Measurements from ENCODE around the gene CCT8L2. TPM values are rescaled to one million over a fixed set of nuclear protein-coding genes. Genes with fewer than 3 reads are reported as not detected.
"Not testable (repeated sequence)": the region's sequence is repeated elsewhere in the genome, so short reads cannot be mapped to it uniquely, and the experiment has no call there.

Gene CCT8L2
- total and polyA plus RNA-seq, 2 of the 4 experiments (the other 2 are of a cell fraction): not detected

DNA sequence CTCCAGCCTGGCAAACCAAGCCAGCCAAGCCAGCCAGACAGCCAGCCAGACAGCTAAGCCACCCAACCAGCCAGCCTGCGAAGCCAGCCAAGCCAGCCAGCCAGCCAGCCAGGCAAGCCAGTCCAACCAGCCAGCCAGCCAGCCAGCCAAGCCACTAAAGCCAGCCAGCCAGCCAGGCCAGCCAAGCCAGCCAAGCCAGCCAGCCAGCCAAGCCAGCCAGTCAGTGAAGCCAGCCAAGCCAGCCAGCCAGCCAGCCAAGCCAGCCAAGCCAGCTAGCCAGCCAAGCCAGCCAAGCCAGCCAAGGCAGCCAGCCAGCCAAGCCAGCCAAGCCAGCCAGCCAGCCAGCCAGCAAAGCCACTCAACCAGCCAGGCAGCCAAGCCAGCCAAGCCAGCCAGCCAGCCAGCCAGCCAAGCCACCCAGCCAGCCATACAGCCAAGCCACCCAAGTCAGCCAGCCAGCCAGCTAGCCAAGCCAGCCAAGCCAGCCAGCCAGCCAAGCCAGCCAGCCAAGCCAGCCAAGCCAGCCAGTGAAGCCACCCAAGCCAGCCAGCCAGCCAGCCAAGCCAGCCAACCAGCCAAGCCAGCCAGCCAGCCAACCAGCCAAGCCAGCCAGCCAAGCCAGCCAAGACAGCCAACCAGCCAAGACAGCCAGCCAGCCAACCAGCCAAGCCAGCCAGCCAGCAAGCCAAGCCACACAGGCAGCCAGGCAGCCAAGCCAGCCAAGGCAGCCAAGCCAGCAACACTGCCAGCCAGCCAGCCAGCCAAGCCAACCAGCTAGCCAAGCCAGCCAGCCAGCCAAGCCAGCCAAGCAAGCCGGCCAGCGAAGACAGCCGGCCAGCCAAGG, 29.7 kb downstream of the CCT8L2 start:
- no peak overlapping the region for H4K91ac ChIP-seq (ENCODE audit: insufficient read depth, low read depth, low read length)
- H3K36me3 ChIP-seq (ENCODE audit: control insufficient read depth, insufficient read depth, low read length): no peaks in the 10 kb centered on the region
- H2AK9ac ChIP-seq (replicated peaks; ENCODE audit: low read depth, low read length, poor library complexity): no peak overlapping the region
- H2BK120ac ChIP-seq (ENCODE audit: low read depth, low read length): no peak overlapping the region
- no peaks in the 10 kb centered on the region for H3K4me1 ChIP-seq (ENCODE audit: control insufficient read depth, insufficient read depth, low read length)
- intact Hi-C loops (cut with micrococcal nuclease): no loop called here
- H3K4ac ChIP-seq (ENCODE audit: low read depth, low read length): no peak overlapping the region
- no peak overlapping the region for H3K9ac ChIP-seq (ENCODE audit: low read depth, low read length)
- ATAC-seq (ENCODE audit: low read depth) (no peak), DNase-seq (no peak)
- no peak overlapping the region for H3K4me3 ChIP-seq (ENCODE audit: insufficient read depth, low read depth, low read length)
- H4K8ac ChIP-seq (ENCODE audit: low read depth in 2 of 2, low read length in 2 of 2): no peak overlapping the region
- TF ChIP-seq MXI1 (IDR thresholded peaks at IDR 0.05; ENCODE audit: borderline replicate concordance, low read depth, low read length): no peak
- ChIA-PET CTCF (no interaction called here), POLR2A (ENCODE audit: unreplicated experiment) (no interaction called here)
- in situ Hi-C loops (cut with MboI; ENCODE audit: low sequenced_read_pairs): no loop called here
- H3K79me1 ChIP-seq (ENCODE audit: low read depth in 1 of 2, low read length in 2 of 2): no peaks in the 10 kb centered on the region
- H3K18ac ChIP-seq (ENCODE audit: low read depth, low read length): no peak overlapping the region
- no peak overlapping the region for H2BK20ac ChIP-seq (ENCODE audit: low read depth, low read length)
- no peaks in the 10 kb centered on the region for H4K20me1 ChIP-seq (ENCODE audit: insufficient read depth, low read length)
- H2AK5ac ChIP-seq (ENCODE audit: low read depth, low read length): no peak overlapping the region
- H4K5ac ChIP-seq (ENCODE audit: low read depth, low read length): no peak overlapping the region
- BruUV-seq (replicated peaks): no TSS peak
- H3K27ac ChIP-seq (ENCODE audit: insufficient read depth, low read length): no peak overlapping the region
- peaks cover 10% of the 10 kb centered on the region for H3K9me3 ChIP-seq (ENCODE audit: control insufficient read depth, insufficient read depth, low read length)
- no peak overlapping the region for H2AFZ ChIP-seq (replicated peaks; ENCODE audit: low read length, poor library complexity)
- H3K23ac ChIP-seq (ENCODE audit: low read depth, low read length): no peak overlapping the region
- H3K9me1 ChIP-seq (ENCODE audit: insufficient read depth, low read length): no peaks in the 10 kb centered on the region
- H3K14ac ChIP-seq (replicated peaks; ENCODE audit: low read depth, low read length): no peak overlapping the region
- H3K56ac ChIP-seq (ENCODE audit: extremely low read depth, insufficient read depth, low read length): no peak overlapping the region
- no peak overlapping the region for H2BK15ac ChIP-seq (ENCODE audit: low read depth, low read length)
- H2BK5ac ChIP-seq (ENCODE audit: low read depth, low read length, poor library complexity, severe bottlenecking): no peak overlapping the region
- dilution Hi-C loops (cut with HindIII; ENCODE audit: low sequenced_read_pairs, unreplicated experiment): no loop called here
- WGBS, 2 experiments (ENCODE audit: extremely low coverage in 2 of 2, insufficient read length in 1 of 2): 93% methylated on average over 3 of the region's 4 CpGs; no CpG with 5 or more reads in 1 of the 2 experiments
- H3K27me3 ChIP-seq (ENCODE audit: control insufficient read depth, insufficient read depth, low read length): no peaks in the 10 kb centered on the region
- no peak overlapping the region for H3K4me2 ChIP-seq (ENCODE audit: low read depth, low read length)

DNA sequence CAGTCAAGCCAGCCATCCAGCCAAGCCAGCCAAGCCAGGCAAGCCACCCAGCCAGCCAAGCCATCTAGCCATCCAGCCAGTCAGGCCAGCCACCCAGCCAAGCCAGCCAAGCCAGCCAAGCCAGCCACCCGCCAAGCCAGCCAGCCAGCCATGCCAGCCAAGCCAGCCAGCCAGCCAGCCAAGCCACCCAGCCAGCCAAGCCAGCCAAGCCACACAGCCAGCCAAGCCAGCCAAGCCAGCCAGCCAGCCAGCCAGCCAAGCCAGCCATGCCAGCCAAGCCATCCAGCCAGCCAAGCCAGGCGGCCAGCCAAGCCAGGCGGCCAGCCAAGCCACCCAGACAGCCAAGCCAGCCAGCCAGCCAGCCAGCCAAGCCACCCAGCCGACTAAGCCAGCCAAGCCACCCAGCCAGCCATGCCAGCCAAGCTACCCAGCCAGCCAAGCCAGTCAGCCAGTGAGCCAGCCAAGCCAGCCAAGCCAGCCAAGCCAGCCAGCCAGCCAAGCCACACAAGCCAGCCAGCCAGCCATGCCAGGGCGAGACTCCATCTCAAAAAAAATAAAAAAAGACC, 31.4 kb downstream of the CCT8L2 start:
- peaks cover 13% of the 10 kb centered on the region for H3K9me3 ChIP-seq (ENCODE audit: control insufficient read depth, insufficient read depth, low read length)
- H2BK20ac ChIP-seq (ENCODE audit: low read depth, low read length); BruUV-seq (replicated peaks); H3K27me3 ChIP-seq (ENCODE audit: control insufficient read depth, insufficient read depth, low read length); intact Hi-C loops (cut with micrococcal nuclease); H3K79me1 ChIP-seq (ENCODE audit: low read depth in 1 of 2, low read length in 2 of 2); dilution Hi-C loops (cut with HindIII; ENCODE audit: low sequenced_read_pairs, unreplicated experiment); H3K23ac ChIP-seq (ENCODE audit: low read depth, low read length); H2BK15ac ChIP-seq (ENCODE audit: low read depth, low read length); H2AK5ac ChIP-seq (ENCODE audit: low read depth, low read length); H2AK9ac ChIP-seq (replicated peaks; ENCODE audit: low read depth, low read length, poor library complexity); H3K56ac ChIP-seq (ENCODE audit: extremely low read depth, insufficient read depth, low read length); H3K27ac ChIP-seq (ENCODE audit: insufficient read depth, low read length); H3K14ac ChIP-seq (replicated peaks; ENCODE audit: low read depth, low read length); H2BK5ac ChIP-seq (ENCODE audit: low read depth, low read length, poor library complexity, severe bottlenecking); H4K20me1 ChIP-seq (ENCODE audit: insufficient read depth, low read length); H3K36me3 ChIP-seq (ENCODE audit: control insufficient read depth, insufficient read depth, low read length); H3K4me2 ChIP-seq (ENCODE audit: low read depth, low read length); H3K9me1 ChIP-seq (ENCODE audit: insufficient read depth, low read length); H2AFZ ChIP-seq (replicated peaks; ENCODE audit: low read length, poor library complexity); H3K4ac ChIP-seq (ENCODE audit: low read depth, low read length); H4K91ac ChIP-seq (ENCODE audit: insufficient read depth, low read depth, low read length); H3K9ac ChIP-seq (ENCODE audit: low read depth, low read length); H2BK120ac ChIP-seq (ENCODE audit: low read depth, low read length); H3K4me1 ChIP-seq (ENCODE audit: control insufficient read depth, insufficient read depth, low read length); H3K4me3 ChIP-seq (ENCODE audit: insufficient read depth, low read depth, low read length); H4K5ac ChIP-seq (ENCODE audit: low read depth, low read length); ATAC-seq (ENCODE audit: low read depth); in situ Hi-C loops (cut with MboI; ENCODE audit: low sequenced_read_pairs); H3K18ac ChIP-seq (ENCODE audit: low read depth, low read length); H4K8ac ChIP-seq (ENCODE audit: low read depth in 2 of 2, low read length in 2 of 2); DNase-seq; CTCF ChIA-PET: not testable (repeated sequence)
- POLR2A ChIA-PET (ENCODE audit: unreplicated experiment): interaction anchor here (0.7 kb wide), 1 partner anchor 357 kb away, joined by 18 read pairs; no protein-coding TSS in a partner anchor
- no CpG with 5 or more reads among the region's 5 CpGs for WGBS, 2 experiments (ENCODE audit: extremely low coverage in 2 of 2, insufficient read length in 1 of 2)
